Forelimb muscle (tissue), 1 donor: ENCODE measurements around the gene ASXL1. TPM values are rescaled to one million over a fixed set of nuclear protein-coding genes. Genes with fewer than 3 reads are reported as not detected.

Experiments
- DNase-seq: peaks from one replicate; pipeline ENCODE4 v3.0.0-alpha.2; 2013; ENCODE audit warnings: low read depth
- polyA plus RNA-seq: library from polyadenylated mRNA; unstranded; fragments of 120-200 nt; gene quantifications from one replicate; pipeline ENCODE4 v1.2.1, GENCODE V29; 2013; ENCODE audit not compliant: insufficient read length

The ASXL1 gene
- polyA plus RNA-seq, 1 donor = 32.5 TPM

DNA sequence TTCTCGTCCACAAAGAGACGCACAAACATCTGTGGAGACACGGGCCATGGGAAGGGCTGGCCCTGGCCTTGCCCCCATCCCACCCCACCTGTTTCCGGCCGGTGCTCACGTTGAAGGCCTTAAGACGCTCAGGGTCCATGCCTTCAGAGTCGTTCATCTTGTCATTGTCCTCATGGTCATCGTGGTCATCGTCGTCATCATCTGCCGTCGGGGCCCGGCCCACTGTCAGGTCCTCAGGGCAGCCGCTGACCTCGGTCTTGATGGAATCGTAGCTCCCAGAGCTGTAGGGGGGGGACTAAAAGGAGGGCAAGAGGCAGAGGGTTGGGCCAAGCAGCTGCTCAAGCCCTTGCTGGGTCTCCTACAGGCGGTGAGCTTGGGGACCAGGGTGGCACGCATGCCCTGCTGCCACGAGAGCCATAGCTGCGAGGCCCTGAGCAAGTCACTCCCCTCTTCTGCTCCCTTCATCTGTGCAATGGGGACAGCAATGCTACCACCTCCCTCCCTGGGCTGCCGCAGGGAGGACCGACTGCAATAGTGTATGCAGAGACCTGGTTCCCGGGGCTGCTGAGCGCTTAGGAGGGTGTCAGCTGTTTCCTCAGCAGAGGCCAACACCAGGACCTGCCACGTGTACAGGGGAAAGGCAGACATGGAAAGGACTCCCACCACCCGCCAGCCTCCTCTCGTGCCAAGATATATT lies 95.5 kb downstream of the ASXL1 start:
- no peak for DNase-seq

DNA sequence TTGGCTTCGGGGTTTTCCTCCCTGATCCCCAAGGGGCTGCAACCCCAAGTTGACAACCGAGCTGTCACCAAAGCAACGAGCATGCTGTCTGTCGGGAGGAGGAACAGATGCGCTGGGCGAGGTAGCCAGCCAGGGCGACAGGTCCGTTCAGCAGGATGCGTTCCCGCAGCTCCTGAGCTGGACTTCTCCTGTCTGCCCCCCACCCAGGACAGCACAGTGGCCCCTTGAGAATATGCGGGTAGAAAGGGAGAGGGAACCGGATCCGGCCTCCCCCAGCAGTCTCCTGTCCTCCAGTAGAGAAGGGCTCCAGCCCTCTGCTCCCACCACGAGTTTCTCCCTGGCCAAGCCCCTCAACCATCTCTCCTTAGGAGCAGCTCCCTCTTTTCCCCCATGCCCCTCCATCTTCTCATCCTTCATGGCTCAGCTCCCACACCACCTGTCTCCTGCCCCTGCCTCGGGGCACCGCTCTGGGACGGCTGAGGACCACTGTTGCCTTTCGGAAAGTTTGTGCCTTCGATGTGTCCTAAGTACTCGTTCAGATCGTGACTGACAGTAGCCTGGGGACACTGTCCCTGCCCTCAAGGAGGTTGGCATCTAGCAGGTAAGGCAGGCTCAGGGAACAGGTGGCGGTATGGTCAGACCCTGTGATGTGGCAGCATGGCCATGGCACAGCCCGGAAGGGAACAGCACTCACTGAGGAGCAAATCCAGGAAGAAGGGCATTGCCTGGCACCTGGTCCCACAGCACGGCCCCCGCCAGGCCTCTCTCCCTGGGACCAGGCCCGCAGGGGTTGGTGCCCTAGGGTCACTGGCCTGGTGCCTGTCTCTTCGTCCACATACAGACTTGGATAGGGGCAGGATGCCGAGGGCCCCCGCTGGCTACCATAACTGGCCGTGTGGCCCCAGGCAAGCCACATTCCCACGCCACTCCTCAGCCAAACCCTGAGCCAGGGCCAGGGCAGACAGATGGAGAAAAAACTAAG lies 96.3 kb downstream of the ASXL1 start:
- no peak for DNase-seq

DNA sequence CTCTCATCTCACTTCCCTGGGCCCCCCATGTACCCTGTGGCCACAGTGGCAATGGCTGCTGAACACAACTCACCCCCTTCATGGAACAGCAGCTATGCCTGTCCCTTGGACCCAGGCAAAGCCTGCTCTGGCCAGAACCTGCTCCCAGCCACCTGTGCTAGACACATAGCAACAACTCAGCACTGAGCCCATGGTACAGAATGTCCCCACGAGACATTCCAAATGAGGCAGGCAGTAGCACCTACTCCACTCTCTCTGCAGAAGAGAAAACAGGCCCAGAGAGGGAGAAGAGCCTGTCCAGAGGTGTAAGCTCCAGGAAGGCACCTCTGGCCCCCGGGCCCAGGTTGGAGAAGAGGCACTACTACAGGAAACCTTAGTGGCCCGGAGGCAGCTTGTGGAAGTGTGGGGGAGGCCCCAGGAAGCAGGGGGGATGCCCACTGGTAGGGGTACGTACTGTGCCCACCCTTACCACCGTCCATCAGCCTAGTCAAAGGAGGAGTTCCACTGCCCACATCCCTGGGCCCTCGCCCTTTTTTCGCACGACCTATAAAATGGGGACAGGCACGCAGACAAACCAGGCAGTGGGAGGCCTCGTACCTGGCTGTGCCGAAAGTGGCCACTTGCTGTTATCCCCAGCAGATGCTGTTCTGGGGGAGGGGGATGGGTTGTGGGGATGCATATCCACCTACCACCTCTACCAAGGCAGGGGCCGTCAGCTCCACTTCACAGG lies 97.2 kb downstream of the ASXL1 start:
- DNase-seq = no peak

- no peak for DNase-seq
Observed at GRCh38 chr20:32455901-32456701, 98.0 kb downstream of the ASXL1 start.

DNA sequence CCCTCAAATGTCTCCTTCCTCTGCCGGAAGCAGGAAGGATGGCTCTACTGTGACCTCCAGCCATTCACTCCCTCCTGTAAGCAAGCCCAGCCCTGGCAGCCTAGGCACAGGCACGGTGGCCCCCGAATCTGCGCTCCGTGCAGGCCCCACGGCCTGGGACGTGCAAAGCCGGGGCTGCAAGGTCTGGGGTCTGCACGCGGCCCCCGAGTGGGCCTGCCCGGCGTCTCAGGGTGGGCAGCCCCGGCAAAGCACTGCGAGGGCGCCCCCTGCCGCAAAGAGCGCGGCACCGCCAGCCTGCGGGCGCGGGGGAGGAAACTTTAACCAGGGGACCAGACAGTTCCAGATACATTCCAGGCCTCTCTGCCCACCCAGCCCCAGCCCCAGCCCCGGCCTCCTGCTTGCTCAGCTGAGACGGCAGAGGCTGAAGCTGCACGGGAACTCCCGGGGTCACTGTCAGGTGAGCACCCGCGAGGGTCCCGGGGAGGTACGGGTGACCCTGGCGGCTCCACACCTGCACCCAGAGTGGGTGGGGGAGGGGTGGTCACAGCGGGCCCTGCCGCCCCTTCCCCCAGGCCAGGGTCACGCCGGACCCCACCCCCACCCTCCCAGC lies 98.8 kb downstream of the ASXL1 start:
- DNase-seq = no peak

- DNase-seq = no peak
Observed at GRCh38 chr20:32457479-32457986, 99.4 kb downstream of the ASXL1 start.

DNA sequence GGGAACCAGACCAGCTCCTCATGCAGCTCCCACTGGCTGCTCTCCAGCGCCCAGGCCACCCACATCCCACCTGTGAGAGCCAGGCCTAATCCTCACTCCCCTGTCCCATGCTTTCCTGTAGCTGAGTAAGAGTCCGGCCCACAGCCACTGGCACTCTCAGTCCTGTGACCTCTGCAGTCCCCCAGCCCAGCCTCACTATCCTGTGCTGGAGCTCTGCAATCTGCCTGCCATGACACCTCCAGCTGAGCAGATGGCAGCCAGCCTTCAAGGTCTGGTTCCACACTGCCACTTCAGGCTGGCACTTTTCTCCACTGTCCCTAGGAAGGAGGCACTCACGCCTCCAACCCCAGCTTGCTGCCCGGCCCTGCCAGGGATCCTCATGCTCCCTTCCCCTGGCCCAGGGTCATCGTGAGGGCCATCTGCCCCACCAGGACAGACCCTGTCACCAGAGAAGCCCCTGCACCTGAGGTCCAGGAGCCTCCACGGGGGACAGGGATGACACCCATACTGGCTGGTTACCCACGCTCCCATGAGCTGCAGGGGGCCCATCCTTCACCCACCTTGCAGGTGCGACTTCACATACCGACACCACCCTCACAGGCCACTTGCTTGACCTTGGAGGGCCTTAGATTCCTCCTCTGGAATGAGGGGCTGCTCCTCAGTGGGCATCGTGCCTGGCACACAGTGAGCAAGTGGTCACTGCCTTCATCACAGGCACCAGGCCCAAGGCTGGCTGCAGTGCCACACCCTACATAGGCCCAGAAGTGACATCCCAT lies 100.1 kb downstream of the ASXL1 start:
- no peak for DNase-seq

GRCh38 chr20:32458837-32459220 lies 100.7 kb downstream of the ASXL1 start:
- no peak for DNase-seq

- DNase-seq = no peak
Observed at GRCh38 chr20:32460231-32460630, 102.1 kb downstream of the ASXL1 start.

- DNase-seq = no peak
Observed at GRCh38 chr20:32460683-32461320, 102.7 kb downstream of the ASXL1 start.

- DNase-seq = no peak
Observed at GRCh38 chr20:32461836-32462600, 103.9 kb downstream of the ASXL1 start.

DNA sequence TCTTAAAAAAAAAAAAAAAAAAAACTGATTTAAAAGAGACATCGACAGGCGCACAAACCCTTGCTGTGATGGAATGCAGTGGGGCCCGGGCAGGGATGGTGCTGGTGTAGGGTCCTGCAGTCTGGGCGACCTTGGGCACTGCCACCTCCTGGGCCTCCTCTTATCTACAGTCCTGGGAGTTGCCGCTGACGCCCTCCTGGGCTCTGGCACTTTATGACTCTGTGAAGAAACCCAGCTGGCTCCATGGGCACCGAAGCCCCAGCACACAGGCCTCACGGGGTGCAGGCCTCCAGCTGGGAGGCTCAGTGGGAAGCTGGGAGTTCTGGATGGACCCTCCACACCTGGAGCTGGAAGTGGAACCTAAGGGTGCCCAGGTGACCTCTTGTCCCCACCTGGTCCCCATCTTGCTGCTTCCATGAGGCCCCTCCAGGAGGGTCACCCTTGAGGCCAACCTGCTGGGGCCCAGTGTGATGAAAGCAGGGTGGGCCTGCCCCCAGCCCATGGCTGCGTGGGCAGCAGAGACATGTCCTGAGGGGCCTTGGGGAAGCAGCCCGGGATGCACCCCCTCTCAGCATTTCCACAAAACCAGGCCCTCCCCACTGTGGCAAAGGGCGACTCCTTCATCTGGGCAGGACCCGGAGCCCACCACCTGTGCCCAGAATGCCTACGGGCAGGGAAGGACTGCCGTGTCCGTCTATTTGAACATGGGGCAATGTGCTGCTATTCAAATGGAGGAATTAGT lies 104.9 kb downstream of the ASXL1 start:
- DNase-seq = no peak

GRCh38 chr20:32463642-32464400 lies 105.7 kb downstream of the ASXL1 start:
- DNase-seq = no peak

DNA sequence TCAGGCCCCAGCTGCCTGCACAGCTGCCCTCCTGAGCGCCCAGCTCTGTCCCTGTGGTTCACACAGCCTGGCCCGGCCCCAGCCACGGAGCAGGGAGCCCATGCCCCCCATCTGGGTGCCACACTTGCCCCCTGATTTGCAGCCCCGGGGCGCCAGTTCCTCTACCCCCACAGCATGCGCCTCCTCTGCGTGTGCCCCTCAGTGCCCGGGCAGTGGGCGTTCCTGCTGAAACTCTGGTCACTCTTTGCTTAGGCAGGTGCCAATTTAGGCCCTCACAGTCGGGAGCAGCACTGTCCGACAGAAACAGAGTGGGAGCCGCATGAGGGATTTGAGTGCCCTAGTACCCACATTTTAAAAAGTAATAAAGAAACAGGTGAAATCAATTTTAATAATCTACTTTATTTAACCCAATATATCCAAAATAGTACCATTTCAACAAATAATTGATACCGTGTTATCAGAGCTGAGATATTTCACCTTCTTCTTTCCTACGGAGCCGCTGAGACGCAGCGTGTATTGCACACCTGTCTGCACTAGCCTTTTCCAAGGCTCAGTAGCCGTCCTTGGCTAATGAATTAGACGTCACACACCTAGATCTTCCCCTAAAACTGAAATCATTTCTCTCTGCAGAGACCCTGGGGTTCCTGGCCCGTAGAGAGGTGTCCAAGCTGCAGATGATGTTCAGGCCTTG lies 106.4 kb downstream of the ASXL1 start:
- DNase-seq = no peak

DNA sequence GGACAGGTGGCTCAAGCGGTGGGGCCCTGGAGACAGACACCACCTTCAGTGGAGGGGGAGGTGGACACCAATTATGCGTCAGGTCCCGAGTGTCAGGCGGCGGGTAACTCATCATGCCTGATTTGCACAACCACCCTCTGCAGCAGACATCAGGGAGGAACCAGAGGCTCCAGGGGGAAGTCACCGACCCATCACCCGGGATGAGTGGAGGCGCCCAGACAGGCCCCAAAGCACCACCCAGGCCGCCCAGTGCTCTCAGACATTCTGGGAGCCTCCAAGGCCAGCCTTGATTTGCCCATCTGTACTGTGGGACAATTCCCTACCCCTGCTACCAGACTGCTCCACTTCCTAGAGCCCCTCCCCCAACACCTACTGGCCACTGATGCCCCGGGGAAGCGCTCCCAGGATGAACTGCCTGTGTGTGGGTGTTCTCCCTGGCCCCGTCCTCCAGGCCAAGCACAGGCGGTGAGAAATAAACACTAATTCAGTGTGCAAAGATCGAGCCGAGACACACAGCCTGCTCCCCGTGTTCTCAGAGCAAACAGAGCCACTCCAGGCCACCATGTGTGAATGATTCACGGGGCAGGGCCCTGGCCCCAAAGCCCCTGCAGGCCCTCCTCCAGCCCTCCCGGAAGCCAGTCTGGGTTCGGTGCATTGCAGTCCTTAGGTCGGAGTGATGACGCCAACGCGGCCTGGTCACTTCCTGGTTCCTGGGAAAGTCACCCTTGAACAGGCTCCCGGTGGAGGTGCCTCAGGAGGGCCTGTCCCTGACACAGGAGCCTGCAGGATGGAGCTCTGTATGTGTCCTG lies 107.2 kb downstream of the ASXL1 start:
- DNase-seq = no peak
